Skeletal muscle tissue (tissue), 4 donors: Measurements from ENCODE around the gene GDA. TPM values are rescaled to one million over a fixed set of nuclear protein-coding genes. Genes with fewer than 3 reads are reported as not detected.

ENCODE experiments used
- H3K27ac ChIP-seq: one replicate; pipeline ENCODE4 v1.7.0; 2013; ENCODE audit warnings: mild to moderate bottlenecking, low read depth, low read length, inconsistent platforms
- H3K27me3 ChIP-seq, 3 donors: one replicate each; pipeline ENCODE4 v1.7.0; 2013; ENCODE audit warnings: low read length in 3 of 3; ENCODE audit not compliant: control insufficient read depth in 3 of 3, insufficient read depth in 3 of 3
- H3K36me3 ChIP-seq, 3 donors: one replicate each; pipeline ENCODE4 v1.7.0; 2013; ENCODE audit warnings: low read length in 3 of 3; ENCODE audit not compliant: control insufficient read depth in 3 of 3, insufficient read depth in 3 of 3
- H3K4me1 ChIP-seq, 3 donors: one replicate each; pipeline ENCODE4 v1.7.0; 2013; ENCODE audit warnings: low read length in 3 of 3, mild to moderate bottlenecking in 3 of 3; ENCODE audit not compliant: control insufficient read depth in 3 of 3, insufficient read depth in 3 of 3
- H3K4me3 ChIP-seq, 3 donors: one replicate each; pipeline ENCODE4 v1.7.0; 2013; ENCODE audit warnings: low read length in 3 of 3
- H3K9ac ChIP-seq, 3 donors: one replicate each; pipeline ENCODE4 v1.7.0; 2013; ENCODE audit warnings: low read length in 3 of 3, mild to moderate bottlenecking in 3 of 3, moderate library complexity in 2 of 3, low read depth in 1 of 3
- H3K9me3 ChIP-seq, 3 donors: one replicate each; pipeline ENCODE4 v1.7.0; 2013; ENCODE audit warnings: low read length in 3 of 3; ENCODE audit not compliant: control insufficient read depth in 3 of 3
- total RNA-seq: library from RNA; depleted of rRNA; stranded (reverse); fragments of >200 nt; gene quantifications from one replicate; pipeline ENCODE4 v1.2.3, GENCODE V29; 2014
- donor health status: Osteomylitis.

GDA gene
- 0.52 TPM for total RNA-seq

GRCh38 chr9:72149231-72149975 lies at the start of gene GDA:
GDA (plus strand) TSS chr9:72149440; CDS start chr9:72149560, 120 bp downstream.
- peaks cover 11 to 21% (median 12%) of the 10 kb centered on the region in 3 donors for H3K4me1 ChIP-seq
- H3K27me3 ChIP-seq: peaks cover 10 to 21% (median 12%) of the 10 kb centered on the region in 3 donors
- peak within 1 kb of the TSS in 2 of 3 donors; percentile 40 to 75 for H3K9ac ChIP-seq
- H3K36me3 ChIP-seq: no peaks in the 10 kb centered on the region
- H3K9me3 ChIP-seq: no peaks in the 10 kb centered on the region
- no peak within 1 kb of the TSS for H3K27ac ChIP-seq
- peak within 1 kb of the TSS; percentile 52 to 76 (median 75) for H3K4me3 ChIP-seq

- Histone ChIP-seq H3K27ac (no peak overlapping the region), H3K9me3 (no peaks in the 10 kb centered on the region), H3K27me3 (no peaks in the 10 kb centered on the region), H3K9ac (no peak overlapping the region), H3K4me1 (no peaks in the 10 kb centered on the region), H3K36me3 (no peaks in the 10 kb centered on the region), H3K4me3 (no peak overlapping the region)
Measured at GRCh38 chr9:72102520-72102919, 46.7 kb upstream of the GDA start.

- Histone ChIP-seq H3K4me1 (no peaks in the 10 kb centered on the region), H3K9me3 (no peaks in the 10 kb centered on the region), H3K4me3 (no peak overlapping the region), H3K27ac (no peak overlapping the region), H3K36me3 (no peaks in the 10 kb centered on the region), H3K9ac (no peak overlapping the region), H3K27me3 (no peaks in the 10 kb centered on the region)
Measured at GRCh38 chr9:72113056-72113455, 36.2 kb upstream of the GDA start.

- Histone ChIP-seq H3K27ac (no peak overlapping the region), H3K9me3 (no peaks in the 10 kb centered on the region), H3K4me3 (no peak overlapping the region), H3K9ac (no peak overlapping the region), H3K36me3 (no peaks in the 10 kb centered on the region), H3K4me1 (no peaks in the 10 kb centered on the region), H3K27me3 (no peaks in the 10 kb centered on the region)
Measured at GRCh38 chr9:72119853-72120252, 29.4 kb upstream of the GDA start.

GRCh38 chr9:72124947-72125346 lies 24.3 kb upstream of the GDA start:
- H3K9ac ChIP-seq: no peak overlapping the region
- H3K4me3 ChIP-seq: no peak overlapping the region
- H3K4me1 ChIP-seq: peaks cover 3 to 10% (median 4%) of the 10 kb centered on the region in 3 donors

GRCh38 chr9:72127753-72128152 lies 21.5 kb upstream of the GDA start:
- no peak overlapping the region for H3K4me3 ChIP-seq
- H3K9me3 ChIP-seq: no peaks in the 10 kb centered on the region
- no peaks in the 10 kb centered on the region for H3K27me3 ChIP-seq
- H3K36me3 ChIP-seq: no peaks in the 10 kb centered on the region
- no peak overlapping the region for H3K27ac ChIP-seq
- H3K9ac ChIP-seq: no peak overlapping the region
- peaks cover 3 to 10% (median 7%) of the 10 kb centered on the region in 3 donors for H3K4me1 ChIP-seq

More at GRCh38 chr9:72124947-72125346, 24.3 kb upstream of the GDA start:
- no peaks in the 10 kb centered on the region for H3K36me3 ChIP-seq
- no peaks in the 10 kb centered on the region for H3K9me3 ChIP-seq
- H3K27ac ChIP-seq: no peak overlapping the region
- H3K27me3 ChIP-seq: no peaks in the 10 kb centered on the region

GRCh38 chr9:72128526-72128925 lies 20.7 kb upstream of the GDA start:
- Histone ChIP-seq H3K9ac (no peak overlapping the region), H3K27ac (no peak overlapping the region), H3K27me3 (no peaks in the 10 kb centered on the region), H3K36me3 (no peaks in the 10 kb centered on the region), H3K4me1 (peaks cover 3 to 10% (median 7%) of the 10 kb centered on the region in 3 donors), H3K9me3 (no peaks in the 10 kb centered on the region), H3K4me3 (no peak overlapping the region)

- Histone ChIP-seq H3K9ac (peak overlapping the region in 1 of 3 donors; percentile 6), H3K27me3 (no peaks in the 10 kb centered on the region), H3K9me3 (no peaks in the 10 kb centered on the region), H3K4me1 (peaks cover 3 to 10% (median 7%) of the 10 kb centered on the region in 3 donors), H3K4me3 (no peak overlapping the region), H3K36me3 (no peaks in the 10 kb centered on the region), H3K27ac (no peak overlapping the region)
Measured at GRCh38 chr9:72129271-72130156, 19.7 kb upstream of the GDA start.

DNA sequence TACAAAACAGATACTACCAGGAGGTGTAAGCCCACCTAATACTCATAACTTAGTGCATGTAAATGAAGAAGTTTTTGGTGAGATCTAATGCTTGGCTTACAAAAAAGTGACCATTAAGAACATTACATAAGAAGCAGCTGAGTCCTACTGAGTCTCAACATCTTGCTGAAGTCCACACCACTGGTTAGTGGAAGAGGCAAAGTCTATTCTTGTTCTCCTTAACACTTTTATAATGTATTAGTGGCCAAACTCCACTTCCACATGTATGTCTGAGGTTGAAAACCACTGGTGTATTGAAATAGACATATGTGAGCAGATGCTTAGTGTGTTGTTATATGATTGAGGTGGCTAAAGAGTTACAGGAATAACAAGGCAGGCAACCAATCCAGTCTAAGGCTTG lies 18.9 kb upstream of the GDA start:
- H3K4me1 ChIP-seq: peaks cover 3 to 10% (median 7%) of the 10 kb centered on the region in 3 donors
- H3K36me3 ChIP-seq: no peaks in the 10 kb centered on the region
- H3K4me3 ChIP-seq: no peak overlapping the region
- H3K9me3 ChIP-seq: no peaks in the 10 kb centered on the region
- peak overlapping the region in 1 of 3 donors; percentile 6 for H3K9ac ChIP-seq
- no peaks in the 10 kb centered on the region for H3K27me3 ChIP-seq
- H3K27ac ChIP-seq: no peak overlapping the region

- Histone ChIP-seq H3K27me3 (no peaks in the 10 kb centered on the region), H3K36me3 (no peaks in the 10 kb centered on the region), H3K27ac (no peak overlapping the region), H3K4me3 (no peak overlapping the region), H3K9me3 (no peaks in the 10 kb centered on the region), H3K9ac (no peak overlapping the region), H3K4me1 (peaks cover 3 to 10% (median 7%) of the 10 kb centered on the region in 3 donors)
Measured at GRCh38 chr9:72131206-72131605, 18.0 kb upstream of the GDA start.
